CD4-positive, alpha-beta T cell (primary cell): ENCODE measurements around the gene AOC2. TPM values are rescaled to one million over a fixed set of nuclear protein-coding genes. Genes with fewer than 3 reads are reported as not detected.

Experiments used
- ATAC-seq: fragments of 200-7000 bp; cut with Tn5 transposase; one replicate; pipeline ENCODE4 v1.10.0; 2022; ENCODE audit warnings: mild to moderate bottlenecking; ENCODE audit not compliant: poor library complexity
- CTCF ChIA-PET: fragments of 350-600 bp; sonication (Branson Sonifier 250); formaldehyde crosslinking; loops from one replicate; lab custom pipeline; 2021; ENCODE audit warnings: antibody characterized with exemption, inconsistent platforms; lab: Charles Lee
- POLR2A ChIA-PET: fragments of 350-600 bp; sonication (Branson Sonifier 250); formaldehyde crosslinking; loops from one replicate; lab custom pipeline; 2021; ENCODE audit warnings: antibody characterized with exemption, inconsistent platforms; lab: Charles Lee
- DNase-seq, 14 experiments: peaks; one replicate each; pipeline ENCODE4 v3.0.0-alpha.2; 2013 to 2020; ENCODE audit warnings: mixed read lengths in 2 of 14
- H3K27ac ChIP-seq, 2 donors: one replicate each; pipeline versions ENCODE4 v1.5.1 to v1.7.0; 2013; ENCODE audit warnings: low read length in 2 of 2, low read depth in 1 of 2, mild to moderate bottlenecking in 1 of 2
- H3K27me3 ChIP-seq, 2 experiments: 1 replicate in 1 of 2; 2 replicates in 1 of 2; pipeline versions ENCODE4 v1.6.1 to v1.7.0; 2013; ENCODE audit warnings: low read length in 2 of 2, control low read depth in 1 of 2, mild to moderate bottlenecking in 1 of 2, moderate library complexity in 1 of 2; ENCODE audit not compliant: insufficient read depth in 2 of 2, control insufficient read depth in 1 of 2
- H3K36me3 ChIP-seq: one replicate; pipeline ENCODE4 v1.6.1; 2013; ENCODE audit warnings: low read length, control low read depth; ENCODE audit not compliant: insufficient read depth
- H3K4me1 ChIP-seq: one replicate; pipeline ENCODE4 v1.6.1; 2013; ENCODE audit warnings: low read length, control low read depth; ENCODE audit not compliant: insufficient read depth
- H3K4me3 ChIP-seq: one replicate; pipeline ENCODE4 v1.5.1; 2013; ENCODE audit warnings: mild to moderate bottlenecking, low read length, moderate library complexity
- H3K9me3 ChIP-seq, 2 experiments: 1 replicate in 1 of 2; 2 replicates in 1 of 2; pipeline versions ENCODE4 v1.6.1 to v1.7.0; 2013; ENCODE audit warnings: low read length in 2 of 2, mild to moderate bottlenecking in 2 of 2, control low read depth in 1 of 2, moderate library complexity in 1 of 2; ENCODE audit not compliant: control insufficient read depth in 1 of 2, insufficient read depth in 1 of 2
- H3K27ac Mint-ChIP-seq: one replicate; pipeline ENCODE4 v1.8.0; 2020; ENCODE audit warnings: mixed read lengths
- H3K27me3 Mint-ChIP-seq: one replicate; pipeline ENCODE4 v1.8.0; 2021; ENCODE audit warnings: mixed read lengths
- H3K36me3 Mint-ChIP-seq: one replicate; pipeline ENCODE4 v1.8.0; 2021; ENCODE audit warnings: low read depth, mixed read lengths
- H3K4me1 Mint-ChIP-seq: one replicate; pipeline ENCODE4 v1.8.0; 2021; ENCODE audit warnings: low read depth, mixed read lengths
- H3K4me3 Mint-ChIP-seq: one replicate; pipeline ENCODE4 v1.8.0; 2020; ENCODE audit warnings: mild to moderate bottlenecking, mixed read lengths
- H3K9me3 Mint-ChIP-seq: one replicate; pipeline ENCODE4 v1.8.0; 2020; ENCODE audit warnings: mixed read lengths
- intact Hi-C, 2 experiments: fragments of 100-400 bp; cut with DNase I in 1 of 2; cut with micrococcal nuclease in 1 of 2; formaldehyde crosslinking; loops; one replicate each; pipeline versions ENCODE4 v1.15.1 to v1.9.0; 2023 to 2025; cut with DNase I, micrococcal nuclease
- total RNA-seq, 174 experiments: library from RNA in 2 of 174; stranded (reverse) in 2 of 174; gene quantifications; one replicate each; pipeline ENCODE4 v1.2.3 and lab custom pipeline; 2021 to 2026
- TF ChIP-seq, protein P1 (sequence below): fragments of 200-600 bp; IDR thresholded peaks from one replicate; pipeline ENCODE4 v1.8.0; 2022; ENCODE audit warnings: antibody characterized with exemption, mild to moderate bottlenecking

AOC2 gene
- total RNA-seq, 2 experiments from 2014 or later, result 2.5 to 2.9 TPM

DNA sequence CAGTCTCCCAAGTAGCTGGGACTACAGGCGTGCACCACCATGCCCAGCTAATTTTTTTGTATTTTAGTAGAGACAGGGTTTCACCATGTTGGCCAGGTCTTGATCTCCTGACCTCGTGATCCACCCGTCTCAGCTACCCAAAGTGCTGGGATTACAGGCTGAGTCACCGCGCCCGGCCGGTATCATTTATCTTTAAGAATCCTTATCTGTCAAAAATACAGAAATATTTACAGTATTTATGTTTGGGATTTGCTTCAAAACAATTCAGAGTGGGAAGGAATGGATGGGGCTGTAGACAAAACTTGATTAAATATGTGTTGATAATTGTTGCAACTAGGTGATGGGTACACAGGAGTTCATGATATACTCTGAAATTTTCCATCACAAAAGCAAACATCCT is 23.2 kb upstream of the AOC2 start:
- Histone ChIP-seq H3K27me3 (no peaks in the 10 kb centered on the region), H3K4me1 (peaks cover 22% of the 10 kb centered on the region), H3K9me3 (no peaks in the 10 kb centered on the region), H3K36me3 (peaks cover 53% of the 10 kb centered on the region), H3K27ac (no peak overlapping the region), H3K4me3 (no peak overlapping the region)
- ATAC-seq (no peak), DNase-seq (no peak)
- Mint-ChIP-seq H3K4me1 (peaks cover 28% of the 10 kb centered on the region), H3K9me3 (no peaks in the 10 kb centered on the region), H3K27me3 (no peaks in the 10 kb centered on the region), H3K4me3 (peak overlapping the region; percentile 57), H3K27ac (no peak overlapping the region), H3K36me3 (peaks cover 56% of the 10 kb centered on the region)
- ChIA-PET POLR2A (interaction anchor here (0.5 kb wide), 1 partner anchor 208 kb away, joined by 3 read pairs; no protein-coding TSS in a partner anchor), CTCF (interaction anchor here (1.1 to 4.8 kb wide), 4 partner anchors 13 to 177 kb away, joined by 3 to 39 read pairs (median 4); partner anchors contain the start of genes PSME3, RPL27 and RUNDC1)
- TF ChIP-seq, protein P1, sequence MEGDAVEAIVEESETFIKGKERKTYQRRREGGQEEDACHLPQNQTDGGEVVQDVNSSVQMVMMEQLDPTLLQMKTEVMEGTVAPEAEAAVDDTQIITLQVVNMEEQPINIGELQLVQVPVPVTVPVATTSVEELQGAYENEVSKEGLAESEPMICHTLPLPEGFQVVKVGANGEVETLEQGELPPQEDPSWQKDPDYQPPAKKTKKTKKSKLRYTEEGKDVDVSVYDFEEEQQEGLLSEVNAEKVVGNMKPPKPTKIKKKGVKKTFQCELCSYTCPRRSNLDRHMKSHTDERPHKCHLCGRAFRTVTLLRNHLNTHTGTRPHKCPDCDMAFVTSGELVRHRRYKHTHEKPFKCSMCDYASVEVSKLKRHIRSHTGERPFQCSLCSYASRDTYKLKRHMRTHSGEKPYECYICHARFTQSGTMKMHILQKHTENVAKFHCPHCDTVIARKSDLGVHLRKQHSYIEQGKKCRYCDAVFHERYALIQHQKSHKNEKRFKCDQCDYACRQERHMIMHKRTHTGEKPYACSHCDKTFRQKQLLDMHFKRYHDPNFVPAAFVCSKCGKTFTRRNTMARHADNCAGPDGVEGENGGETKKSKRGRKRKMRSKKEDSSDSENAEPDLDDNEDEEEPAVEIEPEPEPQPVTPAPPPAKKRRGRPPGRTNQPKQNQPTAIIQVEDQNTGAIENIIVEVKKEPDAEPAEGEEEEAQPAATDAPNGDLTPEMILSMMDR, result no peak
- intact Hi-C loops, result loop anchor here in 1 of 2 experiments (10.0 kb wide), 1 partner anchor 544 kb away; no protein-coding TSS in a partner anchor

- Mint-ChIP-seq H3K36me3 (peaks cover 12% of the 10 kb centered on the region), H3K9me3 (no peaks in the 10 kb centered on the region), H3K4me1 (peaks cover 19% of the 10 kb centered on the region), H3K27ac (no peak overlapping the region), H3K4me3 (no peak overlapping the region), H3K27me3 (no peaks in the 10 kb centered on the region)
- no peaks in the 10 kb centered on the region for H3K36me3 ChIP-seq
- CTCF ChIA-PET, result no interaction called here
- no peak overlapping the region for H3K4me3 ChIP-seq
- no peaks in the 10 kb centered on the region for H3K27me3 ChIP-seq
- TF ChIP-seq, protein P1, result no peak
- ATAC-seq (no peak), DNase-seq (no peak)
- intact Hi-C loops, result loop anchor here in 1 of 2 experiments (10.0 kb wide), 1 partner anchor 537 kb away; no protein-coding TSS in a partner anchor
- no peak overlapping the region for H3K27ac ChIP-seq
- H3K4me1 ChIP-seq, result peaks cover 20% of the 10 kb centered on the region
- POLR2A ChIA-PET, result no interaction called here
- H3K9me3 ChIP-seq, result no peaks in the 10 kb centered on the region
These were observed 16.9 kb upstream of the AOC2 start for GRCh38 chr17:42827472-42827871.

DNA sequence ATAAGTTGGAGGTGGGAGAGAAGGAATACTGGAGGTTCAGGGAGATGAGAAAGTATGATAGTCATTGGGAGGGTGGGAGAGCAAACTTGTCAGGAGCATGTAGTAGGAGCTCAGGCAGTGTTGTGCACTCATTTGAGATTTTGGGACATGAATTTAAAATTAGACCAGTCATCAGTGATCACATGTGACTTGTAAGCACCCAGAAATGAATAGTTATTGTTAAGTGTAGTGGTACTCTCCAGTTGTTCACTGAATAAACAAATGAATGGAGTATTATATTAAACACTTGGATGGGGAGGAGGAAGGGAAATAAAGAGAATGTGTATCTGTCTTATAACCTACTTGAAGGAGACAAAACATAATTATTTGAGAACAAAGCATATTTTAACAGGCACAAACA is 13.4 kb upstream of the AOC2 start:
- POLR2A ChIA-PET, result interaction anchor here (1.1 kb wide), 1 partner anchor 530 kb away, joined by 3 read pairs; no protein-coding TSS in a partner anchor

More for the DNA sequence above, 13.4 kb upstream of the AOC2 start:
- ATAC-seq, result no peak
- H3K4me3 ChIP-seq, result no peak overlapping the region
- H3K27me3 ChIP-seq, result no peaks in the 10 kb centered on the region
- Mint-ChIP-seq H3K27me3 (no peaks in the 10 kb centered on the region), H3K9me3 (no peaks in the 10 kb centered on the region), H3K36me3 (peaks cover 22% of the 10 kb centered on the region), H3K4me3 (peak overlapping the region; percentile 60), H3K27ac (peak overlapping the region; percentile 61), H3K4me1 (peaks cover 22% of the 10 kb centered on the region)
- DNase-seq, result no peak
- H3K4me1 ChIP-seq, result peaks cover 23% of the 10 kb centered on the region
- TF ChIP-seq, protein P1, result no peak
- intact Hi-C loops, result loop anchor here (2.0 to 5.0 kb wide), 7 partner anchors 34 to 651 kb away; partner anchors contain the start of genes BRCA1 (in 1 of the 2), CNTD1 (in 1 of the 2), COA3 (in 1 of the 2) and DHX8 (in 1 of the 2)
- H3K27ac ChIP-seq, result no peak overlapping the region
- H3K9me3 ChIP-seq, result no peaks in the 10 kb centered on the region
- CTCF ChIA-PET, result interaction anchor here (4.4 kb wide), 1 partner anchor 11 kb away, joined by 17 read pairs; no protein-coding TSS in a partner anchor
- peaks cover 8% of the 10 kb centered on the region for H3K36me3 ChIP-seq
